Smooth muscle cell (in vitro differentiated cells): ENCODE measurements around the gene ATF7. TPM values are rescaled to one million over a fixed set of nuclear protein-coding genes. Genes with fewer than 3 reads are reported as not detected.
"Not testable (repeated sequence)": the region's sequence is repeated elsewhere in the genome, so short reads cannot be mapped to it uniquely, and the experiment has no call there.

Experiments used
- DNase-seq: peaks from one replicate; lab custom pipeline; 2025; ENCODE audit not compliant: unreplicated experiment; lab: John Stamatoyannopoulos, UW
- H2AFZ ChIP-seq: fragments of 200-600 bp; sonication (generic); 2 replicates; pipeline ENCODE4 v1.6.0; 2016; ENCODE audit warnings: antibody characterized with exemption, low read depth, mild to moderate bottlenecking
- H3F3A ChIP-seq: fragments of 200-600 bp; sonication (generic); 2 replicates; pipeline ENCODE4 v1.6.0; 2017; ENCODE audit warnings: antibody characterized with exemption, low read depth
- H3K27ac ChIP-seq: fragments of 200-600 bp; sonication (generic); 2 replicates; pipeline ENCODE4 v1.5.1; 2016; ENCODE audit warnings: low read depth, mild to moderate bottlenecking
- H3K27me3 ChIP-seq: fragments of 200-600 bp; sonication (generic); 2 replicates; pipeline ENCODE4 v1.6.1; 2016; ENCODE audit warnings: low read depth, mild to moderate bottlenecking
- H3K36me3 ChIP-seq: fragments of 200-600 bp; sonication (generic); 2 replicates; pipeline ENCODE4 v1.5.1; 2016; ENCODE audit warnings: low read depth
- H3K4me1 ChIP-seq: fragments of 200-600 bp; sonication (generic); 2 replicates; pipeline ENCODE4 v1.5.1; 2016; ENCODE audit warnings: low read depth
- H3K4me2 ChIP-seq: fragments of 200-600 bp; sonication (generic); 2 replicates; pipeline ENCODE4 v1.6.0; 2016; ENCODE audit warnings: mild to moderate bottlenecking
- H3K4me3 ChIP-seq: fragments of 200-600 bp; sonication (generic); 2 replicates; pipeline ENCODE4 v1.5.1; 2016; ENCODE audit warnings: mild to moderate bottlenecking
- H3K79me2 ChIP-seq: fragments of 200-600 bp; sonication (generic); 2 replicates; pipeline ENCODE4 v1.6.0; 2016; ENCODE audit warnings: low read depth, mild to moderate bottlenecking
- H3K9ac ChIP-seq: fragments of 200-600 bp; sonication (generic); 2 replicates; pipeline ENCODE4 v1.6.0; 2016; ENCODE audit warnings: low read depth
- H3K9me3 ChIP-seq: fragments of 200-600 bp; sonication (generic); replicated peaks from 2 replicates; pipeline ENCODE4 v1.5.1; 2016; ENCODE audit warnings: low read depth
- H4K20me1 ChIP-seq: fragments of 200-600 bp; sonication (generic); 2 replicates; pipeline ENCODE4 v1.6.0; 2016; ENCODE audit warnings: low read depth
- WGBS: methylation state at CpG from one replicate; pipeline ENCODE4 v1.1.7; 2016; ENCODE audit warnings: low lambda C conversion rate; 5-methylcytosine and 5-hydroxymethylcytosine counted together
- polyA plus RNA-seq: library from polyadenylated mRNA; unstranded; fragments of >200 nt; fragmentation: Nextera tagmentation; extraction: Ambion mirVana; gene quantifications from 2 replicates; pipeline ENCODE4 v1.2.1, GENCODE V29; 2016
- total RNA-seq: library from RNA; depleted of rRNA; stranded (reverse); fragments of >200 nt; gene quantifications from 2 replicates; pipeline ENCODE4 v1.2.3, GENCODE V29; 2014
- TF ChIP-seq, protein P1 (sequence below): fragments of 200-600 bp; sonication (generic); IDR thresholded peaks from 2 replicates; pipeline ENCODE4 v1.5.1; 2017; ENCODE audit warnings: borderline replicate concordance, mild to moderate bottlenecking, antibody characterized with exemption; ENCODE audit not compliant: insufficient read depth, poor library complexity, severe bottlenecking

ATF7 gene
- total and polyA plus RNA-seq, 2 experiments from 2014 or later, result 15.2 to 28.5 TPM

DNA sequence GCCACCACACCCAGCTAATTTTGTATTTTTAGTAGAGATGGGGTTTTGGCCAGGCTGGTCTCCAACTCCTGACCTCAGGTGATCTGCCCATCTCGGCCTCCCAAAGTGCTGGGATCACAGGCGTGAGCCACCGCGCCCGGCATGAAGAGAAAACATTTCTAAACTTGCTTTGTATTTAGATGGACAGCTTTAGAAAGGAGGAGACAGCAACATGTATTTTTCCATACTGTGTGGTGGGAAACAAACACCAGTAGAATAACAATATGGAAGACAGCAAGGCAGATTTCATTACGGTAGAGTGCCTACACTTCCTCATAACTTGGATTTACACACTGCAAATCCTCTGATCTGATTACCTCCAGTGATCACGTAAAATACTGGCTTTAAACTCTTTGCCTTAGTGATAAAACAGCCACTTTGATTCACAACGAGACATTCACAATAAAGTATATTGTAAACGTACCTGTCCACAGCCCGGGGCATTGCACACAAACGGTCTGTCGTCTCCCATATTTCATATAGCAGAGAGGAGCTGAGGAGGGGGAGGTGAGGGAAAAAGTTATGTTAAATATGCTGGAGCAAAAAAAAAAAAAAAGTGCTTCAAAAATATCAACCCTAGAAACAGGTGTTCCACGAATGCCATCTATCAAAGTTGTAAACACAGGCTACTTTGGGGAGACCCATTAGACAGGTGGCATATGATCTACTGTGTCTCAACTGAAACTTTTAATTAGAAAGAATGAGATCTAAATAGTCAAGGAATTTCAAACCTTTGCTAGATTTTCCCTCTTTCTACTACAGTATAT, 25.5 kb downstream of the ATF7 start:
- no peaks in the 10 kb centered on the region for H3K27me3 ChIP-seq
- no peak overlapping the region for H3K27ac ChIP-seq
- TF ChIP-seq, protein P1, sequence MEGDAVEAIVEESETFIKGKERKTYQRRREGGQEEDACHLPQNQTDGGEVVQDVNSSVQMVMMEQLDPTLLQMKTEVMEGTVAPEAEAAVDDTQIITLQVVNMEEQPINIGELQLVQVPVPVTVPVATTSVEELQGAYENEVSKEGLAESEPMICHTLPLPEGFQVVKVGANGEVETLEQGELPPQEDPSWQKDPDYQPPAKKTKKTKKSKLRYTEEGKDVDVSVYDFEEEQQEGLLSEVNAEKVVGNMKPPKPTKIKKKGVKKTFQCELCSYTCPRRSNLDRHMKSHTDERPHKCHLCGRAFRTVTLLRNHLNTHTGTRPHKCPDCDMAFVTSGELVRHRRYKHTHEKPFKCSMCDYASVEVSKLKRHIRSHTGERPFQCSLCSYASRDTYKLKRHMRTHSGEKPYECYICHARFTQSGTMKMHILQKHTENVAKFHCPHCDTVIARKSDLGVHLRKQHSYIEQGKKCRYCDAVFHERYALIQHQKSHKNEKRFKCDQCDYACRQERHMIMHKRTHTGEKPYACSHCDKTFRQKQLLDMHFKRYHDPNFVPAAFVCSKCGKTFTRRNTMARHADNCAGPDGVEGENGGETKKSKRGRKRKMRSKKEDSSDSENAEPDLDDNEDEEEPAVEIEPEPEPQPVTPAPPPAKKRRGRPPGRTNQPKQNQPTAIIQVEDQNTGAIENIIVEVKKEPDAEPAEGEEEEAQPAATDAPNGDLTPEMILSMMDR, result no peak
- DNase-seq, result no peak
- H3K9me3 ChIP-seq, result no peaks in the 10 kb centered on the region
- H3F3A ChIP-seq, result no peaks in the 10 kb centered on the region
- WGBS, result 91% methylated on average over 13 of the region's 13 CpGs
- no peak overlapping the region for H3K9ac ChIP-seq
- H3K36me3 ChIP-seq, result no peaks in the 10 kb centered on the region
- no peak overlapping the region for H3K4me2 ChIP-seq
- peaks cover 18% of the 10 kb centered on the region for H3K4me1 ChIP-seq
- no peak overlapping the region for H3K4me3 ChIP-seq
- peaks cover 53% of the 10 kb centered on the region for H3K79me2 ChIP-seq
- H2AFZ ChIP-seq, result no peak overlapping the region
- peaks cover 86% of the 10 kb centered on the region for H4K20me1 ChIP-seq

DNA sequence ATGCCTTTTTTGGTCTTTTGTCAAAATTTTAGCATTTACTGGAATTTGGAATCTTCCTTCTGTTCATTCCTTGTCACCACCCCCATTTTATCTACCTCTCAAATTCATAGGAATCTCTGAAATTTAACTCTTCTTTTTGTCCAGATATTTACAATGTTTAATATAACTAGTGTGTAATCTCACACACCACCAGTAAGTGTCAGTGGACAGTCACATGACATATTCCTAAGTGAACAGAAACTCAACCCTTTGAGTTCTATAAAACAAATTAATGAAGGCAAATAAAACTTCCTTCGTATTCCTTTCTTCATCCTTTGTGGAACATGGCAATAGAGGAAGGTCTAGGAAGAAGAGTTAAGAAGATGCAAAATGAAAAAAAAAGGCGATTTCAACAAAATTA, 26.6 kb downstream of the ATF7 start:
- H3K79me2 ChIP-seq, result peaks cover 51% of the 10 kb centered on the region
- H3K4me3 ChIP-seq, result no peak overlapping the region
- no peaks in the 10 kb centered on the region for H3K27me3 ChIP-seq
- no peak for DNase-seq
- H3K9ac ChIP-seq, result no peak overlapping the region
- no peaks in the 10 kb centered on the region for H3K36me3 ChIP-seq
- H2AFZ ChIP-seq, result no peak overlapping the region
- H3K4me2 ChIP-seq, result no peak overlapping the region
- H4K20me1 ChIP-seq, result peaks cover 84% of the 10 kb centered on the region
- H3K9me3 ChIP-seq, result no peaks in the 10 kb centered on the region
- WGBS, result 97% methylated on average over 2 of the region's 2 CpGs
- H3K4me1 ChIP-seq, result peaks cover 18% of the 10 kb centered on the region
- H3K27ac ChIP-seq, result no peak overlapping the region
- H3F3A ChIP-seq, result no peaks in the 10 kb centered on the region
- TF ChIP-seq, protein P1, result no peak

DNA sequence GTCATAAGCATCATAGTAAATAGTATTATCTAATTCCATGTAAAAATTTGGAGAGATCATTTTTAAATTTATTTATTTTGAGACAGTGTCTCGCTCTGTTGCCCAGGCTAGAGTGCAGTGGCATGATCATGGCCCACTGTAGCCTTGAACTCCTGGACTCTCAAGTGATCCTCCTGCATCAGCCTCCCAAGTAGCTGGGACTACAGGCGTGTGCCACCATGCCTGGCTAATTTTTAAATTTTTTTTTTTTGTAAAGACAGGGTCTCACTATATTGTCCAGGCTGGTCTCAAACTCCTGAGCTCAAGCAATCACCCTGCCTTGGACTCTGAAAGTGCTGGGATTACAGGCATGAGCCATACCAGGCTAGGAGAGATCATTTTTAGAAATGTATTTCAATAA, 27.2 kb downstream of the ATF7 start:
- not testable (repeated sequence) for H3K9ac ChIP-seq, H3K4me2 ChIP-seq, H3F3A ChIP-seq, H3K36me3 ChIP-seq, H3K9me3 ChIP-seq, H2AFZ ChIP-seq, H3K27ac ChIP-seq, DNase-seq, H3K27me3 ChIP-seq, H3K4me3 ChIP-seq
- WGBS, result 98% methylated on average over 2 of the region's 2 CpGs
- Histone ChIP-seq H3K4me1 (peaks cover 17% of the 10 kb centered on the region), H4K20me1 (peaks cover 84% of the 10 kb centered on the region), H3K79me2 (peaks cover 48% of the 10 kb centered on the region)

DNA sequence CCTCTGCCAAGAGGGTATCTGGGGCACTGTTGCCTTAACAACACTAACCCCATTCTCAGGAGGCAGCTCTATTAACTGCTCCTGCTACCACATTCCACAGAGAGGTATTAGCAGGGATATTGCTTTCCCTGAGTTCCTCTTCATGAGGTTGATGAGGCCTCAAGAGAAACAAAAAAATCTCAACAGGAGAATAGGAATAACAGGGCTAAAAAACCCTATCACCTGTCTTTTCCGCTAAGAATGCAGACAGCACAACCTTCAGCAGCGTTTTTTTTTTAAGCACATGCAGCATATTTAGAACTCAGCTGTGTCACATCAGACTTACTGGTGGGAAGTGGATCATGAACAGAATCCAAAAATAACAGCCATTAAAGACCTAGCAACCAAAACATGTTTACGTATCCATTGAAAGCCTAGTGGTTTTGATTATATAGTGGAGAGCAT, 29.2 kb downstream of the ATF7 start:
- no peaks in the 10 kb centered on the region for H3K36me3 ChIP-seq
- no peak overlapping the region for H2AFZ ChIP-seq
- H3K4me2 ChIP-seq, result no peak overlapping the region
- 86% methylated on average over 3 of the region's 3 CpGs for WGBS
- H3K4me3 ChIP-seq, result no peak overlapping the region
- peaks cover 10% of the 10 kb centered on the region for H3K4me1 ChIP-seq
- peaks cover 84% of the 10 kb centered on the region for H4K20me1 ChIP-seq
- peaks cover 18% of the 10 kb centered on the region for H3F3A ChIP-seq
- no peak overlapping the region for H3K9ac ChIP-seq
- no peaks in the 10 kb centered on the region for H3K9me3 ChIP-seq
- DNase-seq, result no peak
- TF ChIP-seq, protein P1, result no peak
- no peak overlapping the region for H3K27ac ChIP-seq
- H3K79me2 ChIP-seq, result peaks cover 57% of the 10 kb centered on the region
- H3K27me3 ChIP-seq, result no peaks in the 10 kb centered on the region
